GM12892 (cell line): ENCODE results near the gene ARHGEF3.

Experiments
- DNase-seq: peaks from one replicate; pipeline ENCODE4 v3.0.0; 2011; ENCODE audit not compliant: insufficient read length
- FAIRE-seq: peaks from 2 replicates; lab custom pipeline; 2011; peaks lifted over from hg19 to GRCh38; lab: Jason Lieb, UNC
- POLR2A ChIP-seq: IDR thresholded peaks from 2 replicates; pipeline ENCODE4 v1.6.1; 2011; ENCODE audit warnings: low read depth, low read length, control low read depth
- POLR2AphosphoS5 ChIP-seq: IDR thresholded peaks from 2 replicates; pipeline ENCODE4 v1.6.1; 2011; ENCODE audit warnings: low read depth, low read length, control low read depth
- TAF1 ChIP-seq: IDR thresholded peaks from 2 replicates; pipeline ENCODE4 v1.6.1; 2011; ENCODE audit warnings: low read depth, mild to moderate bottlenecking, control low read depth, low read length, borderline replicate concordance

The ARHGEF3 gene

GRCh38 chr3:56819016-56819809 lies 17.5 kb upstream of the ARHGEF3 start:
- FAIRE-seq: no peak

GRCh38 chr3:56818156-56818985 lies 16.6 kb upstream of the ARHGEF3 start:
- TF ChIP-seq POLR2AphosphoS5: no peak
- no peak for TF ChIP-seq POLR2A
- no peak for TF ChIP-seq TAF1
- FAIRE-seq: no peak
- no peak for DNase-seq

More at GRCh38 chr3:56819016-56819809, 17.5 kb upstream of the ARHGEF3 start:
- no peak for TF ChIP-seq POLR2A
- no peak for TF ChIP-seq POLR2AphosphoS5
- TF ChIP-seq TAF1: no peak
- DNase-seq: no peak

GRCh38 chr3:56817646-56818045 lies 15.9 kb upstream of the ARHGEF3 start:
- no peak for DNase-seq
- FAIRE-seq: no peak
- TF ChIP-seq TAF1 (no peak), POLR2A (no peak), POLR2AphosphoS5 (no peak)

DNA sequence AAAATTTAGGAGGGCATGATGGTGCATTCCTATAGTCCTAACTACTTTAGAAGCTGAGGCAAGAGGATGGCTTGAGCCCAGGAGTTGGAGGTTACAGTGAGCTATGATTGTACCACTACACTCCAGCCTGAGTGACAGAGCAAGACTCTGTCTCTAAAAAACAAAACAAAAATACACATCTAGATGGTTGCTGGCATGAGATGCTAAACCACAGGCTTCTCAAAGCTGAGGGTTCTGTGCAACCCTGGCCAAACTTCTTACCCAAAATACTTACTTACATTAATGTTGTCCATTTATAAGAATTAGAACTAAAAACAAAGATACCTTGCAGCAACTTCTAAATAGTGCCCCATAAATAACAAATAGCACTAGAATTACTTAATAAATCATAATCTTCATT lies 14.3 kb upstream of the ARHGEF3 start:
- TF ChIP-seq TAF1: no peak
- TF ChIP-seq POLR2AphosphoS5: no peak
- TF ChIP-seq POLR2A: no peak
- FAIRE-seq (no peak), DNase-seq (no peak)

GRCh38 chr3:56815589-56815988 lies 13.8 kb upstream of the ARHGEF3 start:
- TF ChIP-seq POLR2A (no peak), POLR2AphosphoS5 (no peak), TAF1 (no peak)
- FAIRE-seq (no peak), DNase-seq (no peak)

GRCh38 chr3:56813653-56813960 lies 11.9 kb upstream of the ARHGEF3 start:
- no peak for FAIRE-seq
- no peak for DNase-seq
- TF ChIP-seq POLR2AphosphoS5 (no peak), POLR2A (no peak), TAF1 (no peak)

- TF ChIP-seq POLR2A: no peak
- TF ChIP-seq POLR2AphosphoS5: no peak
- no peak for TF ChIP-seq TAF1
- no peak for FAIRE-seq
- no peak for DNase-seq
Measured at GRCh38 chr3:56812754-56813652, 11.3 kb upstream of the ARHGEF3 start.

GRCh38 chr3:56811546-56812202 lies 9.9 kb upstream of the ARHGEF3 start:
- DNase-seq (no peak), FAIRE-seq (no peak)
- TF ChIP-seq POLR2A: no peak
- no peak for TF ChIP-seq TAF1
- TF ChIP-seq POLR2AphosphoS5: no peak

GRCh38 chr3:56810577-56811545 lies 9.1 kb upstream of the ARHGEF3 start:
- no peak for FAIRE-seq
- TF ChIP-seq POLR2AphosphoS5 (no peak), POLR2A (no peak), TAF1 (no peak)

DNA sequence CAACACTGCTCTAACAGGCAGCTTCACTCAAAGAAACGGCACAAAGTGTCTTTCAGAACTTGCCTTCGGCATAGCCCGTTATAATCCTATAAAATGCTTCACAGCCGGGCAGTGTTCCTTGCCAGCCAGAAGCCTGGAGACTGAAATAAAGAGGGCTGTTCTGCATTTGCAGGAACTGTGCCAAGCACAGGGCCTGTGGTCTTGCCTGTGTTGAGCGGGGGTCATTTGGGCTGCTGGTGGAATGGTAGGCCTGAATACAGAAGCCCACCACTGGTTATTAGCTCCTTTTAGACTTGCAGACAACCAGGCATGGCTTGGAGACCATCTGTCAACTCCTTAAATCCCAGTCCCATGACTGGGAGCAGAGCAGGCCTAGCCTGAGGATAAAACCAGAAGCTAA lies 4.7 kb upstream of the ARHGEF3 start:
- FAIRE-seq (no peak), DNase-seq (no peak)
- TF ChIP-seq POLR2A: no peak
- TF ChIP-seq POLR2AphosphoS5: no peak
- no peak for TF ChIP-seq TAF1

More at GRCh38 chr3:56810577-56811545, 9.1 kb upstream of the ARHGEF3 start:
- no peak for DNase-seq

GRCh38 chr3:56802790-56803189 lies 1.0 kb upstream of the ARHGEF3 start:
- no peak for FAIRE-seq
- no peak for TF ChIP-seq TAF1
- no peak for TF ChIP-seq POLR2A
- TF ChIP-seq POLR2AphosphoS5: no peak
- DNase-seq: no peak
